ENCODE measurements around the gene ODC1.

Gene ODC1

GRCh38 chr2:10400978-10401951 is 46.9 kb downstream of the ODC1 start:
- Histone ChIP-seq H2BK12ac (ENCODE audit: low read length in 2 of 2) (peak overlapping the region in 1 of 2 experiments; percentile 24), H2BK120ac (ENCODE audit: low read depth, low read length) (no peak overlapping the region), H3K27me3 (ENCODE audit: control insufficient read depth in 1 of 2, insufficient read depth in 1 of 2, low read length in 2 of 2) (peaks cover 0 to 21% of the 10 kb centered on the region in 2 experiments), H2AK5ac (ENCODE audit: low read length, severe bottlenecking) (peak overlapping the region; percentile 37), H3K4me2 (ENCODE audit: low read length, poor library complexity, severe bottlenecking) (no peak overlapping the region), H3K4ac (ENCODE audit: low read depth in 1 of 2, low read length in 2 of 2) (no peak overlapping the region), H3K4me1 (ENCODE audit: control insufficient read depth, insufficient read depth, low read depth, low read length) (peaks cover 33% of the 10 kb centered on the region), H2BK15ac (ENCODE audit: low read depth, poor library complexity, severe bottlenecking) (no peak overlapping the region), H2AFZ (ENCODE audit: low read depth, low read length) (no peak overlapping the region), H3K9me3 (ENCODE audit: control insufficient read depth, low read length) (no peaks in the 10 kb centered on the region), H3K27ac (ENCODE audit: low read length, poor library complexity, severe bottlenecking) (no peak overlapping the region), H3K79me1 (replicated peaks; ENCODE audit: low read length, poor library complexity, severe bottlenecking) (peaks cover 12% of the 10 kb centered on the region), H4K91ac (ENCODE audit: low read length) (no peak overlapping the region), H3K36me3 (ENCODE audit: control insufficient read depth in 1 of 2, insufficient read depth in 2 of 2, low read depth in 1 of 2, low read length in 2 of 2) (peaks cover 4 to 18% of the 10 kb centered on the region in 2 experiments), H3K4me3 (ENCODE audit: insufficient read depth in 1 of 2, low read depth in 1 of 2, low read length in 2 of 2) (no peak overlapping the region), H3K18ac (ENCODE audit: low read depth in 1 of 2, low read length in 2 of 2) (peak overlapping the region in 1 of 2 experiments; percentile 60), H2BK5ac (ENCODE audit: low read depth, low read length, poor library complexity, severe bottlenecking) (no peak overlapping the region), H3K14ac (ENCODE audit: low read length in 2 of 2) (peak overlapping the region in 1 of 2 experiments; percentile 68), H4K8ac (ENCODE audit: low read length) (no peak overlapping the region), H3K9ac (ENCODE audit: low read length) (no peak overlapping the region), H3K23ac (ENCODE audit: low read length in 2 of 2) (no peak overlapping the region)
- WGBS = 95% methylated on average over 18 of the region's 21 CpGs
- DNase-seq = no peak

GRCh38 chr2:10400568-10400977 is 47.6 kb downstream of the ODC1 start:
- peaks cover 14% of the 10 kb centered on the region for H3K79me1 ChIP-seq (replicated peaks; ENCODE audit: low read length, poor library complexity, severe bottlenecking)
- no peak overlapping the region for H3K4me3 ChIP-seq (ENCODE audit: insufficient read depth in 1 of 2, low read depth in 1 of 2, low read length in 2 of 2)
- H3K4ac ChIP-seq (ENCODE audit: low read depth in 1 of 2, low read length in 2 of 2) = no peak overlapping the region
- WGBS = 83% methylated on average over 10 of the region's 11 CpGs
- no peak overlapping the region for H3K4me2 ChIP-seq (ENCODE audit: low read length, poor library complexity, severe bottlenecking)
- H3K18ac ChIP-seq (ENCODE audit: low read depth in 1 of 2, low read length in 2 of 2) = no peak overlapping the region
- peaks cover 27% of the 10 kb centered on the region for H3K4me1 ChIP-seq (ENCODE audit: control insufficient read depth, insufficient read depth, low read depth, low read length)
- H3K36me3 ChIP-seq (ENCODE audit: control insufficient read depth in 1 of 2, insufficient read depth in 2 of 2, low read depth in 1 of 2, low read length in 2 of 2) = peaks cover 4 to 18% of the 10 kb centered on the region in 2 experiments
- no peak overlapping the region for H2BK15ac ChIP-seq (ENCODE audit: low read depth, poor library complexity, severe bottlenecking)
- no peaks in the 10 kb centered on the region for H3K9me3 ChIP-seq (ENCODE audit: control insufficient read depth, low read length)
- H4K91ac ChIP-seq (ENCODE audit: low read length) = peak overlapping the region; percentile 20
- no peak overlapping the region for H2AFZ ChIP-seq (ENCODE audit: low read depth, low read length)
- peak overlapping the region in 1 of 2 experiments; percentile 24 for H2BK12ac ChIP-seq (ENCODE audit: low read length in 2 of 2)
- no peak overlapping the region for H3K9ac ChIP-seq (ENCODE audit: low read length)
- no peak overlapping the region for H2BK120ac ChIP-seq (ENCODE audit: low read depth, low read length)
- peaks cover 0 to 19% of the 10 kb centered on the region in 2 experiments for H3K27me3 ChIP-seq (ENCODE audit: control insufficient read depth in 1 of 2, insufficient read depth in 1 of 2, low read length in 2 of 2)
- H3K14ac ChIP-seq (ENCODE audit: low read length in 2 of 2) = peak overlapping the region in 1 of 2 experiments; percentile 68
- H3K23ac ChIP-seq (ENCODE audit: low read length in 2 of 2) = no peak overlapping the region
- H2BK5ac ChIP-seq (ENCODE audit: low read depth, low read length, poor library complexity, severe bottlenecking) = no peak overlapping the region
- peak overlapping the region; percentile 37 for H2AK5ac ChIP-seq (ENCODE audit: low read length, severe bottlenecking)
- no peak for DNase-seq
- no peak overlapping the region for H4K8ac ChIP-seq (ENCODE audit: low read length)
- no peak overlapping the region for H3K27ac ChIP-seq (ENCODE audit: low read length, poor library complexity, severe bottlenecking)

- DNase-seq = no peak
- H3K14ac ChIP-seq (ENCODE audit: low read length in 2 of 2) = peak overlapping the region in 1 of 2 experiments; percentile 7
- H2AK5ac ChIP-seq (ENCODE audit: low read length, severe bottlenecking) = no peak overlapping the region
- H3K4me3 ChIP-seq (ENCODE audit: insufficient read depth in 1 of 2, low read depth in 1 of 2, low read length in 2 of 2) = no peak overlapping the region
- peaks cover 14% of the 10 kb centered on the region for H3K79me1 ChIP-seq (replicated peaks; ENCODE audit: low read length, poor library complexity, severe bottlenecking)
- H3K23ac ChIP-seq (ENCODE audit: low read length in 2 of 2) = peak overlapping the region in 1 of 2 experiments; percentile 5
- H3K27me3 ChIP-seq (ENCODE audit: control insufficient read depth in 1 of 2, insufficient read depth in 1 of 2, low read length in 2 of 2) = peaks cover 0 to 19% of the 10 kb centered on the region in 2 experiments
- no peaks in the 10 kb centered on the region for H3K9me3 ChIP-seq (ENCODE audit: control insufficient read depth, low read length)
- no peak overlapping the region for H3K27ac ChIP-seq (ENCODE audit: low read length, poor library complexity, severe bottlenecking)
- H3K4me2 ChIP-seq (ENCODE audit: low read length, poor library complexity, severe bottlenecking) = no peak overlapping the region
- no peak overlapping the region for H2BK120ac ChIP-seq (ENCODE audit: low read depth, low read length)
- H3K18ac ChIP-seq (ENCODE audit: low read depth in 1 of 2, low read length in 2 of 2) = peak overlapping the region in 1 of 2 experiments; percentile 46
- H3K4ac ChIP-seq (ENCODE audit: low read depth in 1 of 2, low read length in 2 of 2) = no peak overlapping the region
- WGBS = 98% methylated on average over 13 of the region's 14 CpGs
- no peak overlapping the region for H2BK12ac ChIP-seq (ENCODE audit: low read length in 2 of 2)
- H3K4me1 ChIP-seq (ENCODE audit: control insufficient read depth, insufficient read depth, low read depth, low read length) = peaks cover 21% of the 10 kb centered on the region
- H2BK5ac ChIP-seq (ENCODE audit: low read depth, low read length, poor library complexity, severe bottlenecking) = no peak overlapping the region
- H3K36me3 ChIP-seq (ENCODE audit: control insufficient read depth in 1 of 2, insufficient read depth in 2 of 2, low read depth in 1 of 2, low read length in 2 of 2) = peaks cover 4 to 18% of the 10 kb centered on the region in 2 experiments
- no peak overlapping the region for H2BK15ac ChIP-seq (ENCODE audit: low read depth, poor library complexity, severe bottlenecking)
- no peak overlapping the region for H4K8ac ChIP-seq (ENCODE audit: low read length)
- H2AFZ ChIP-seq (ENCODE audit: low read depth, low read length) = no peak overlapping the region
- H3K9ac ChIP-seq (ENCODE audit: low read length) = no peak overlapping the region
- no peak overlapping the region for H4K91ac ChIP-seq (ENCODE audit: low read length)
Measured at GRCh38 chr2:10400002-10400401, 48.1 kb downstream of the ODC1 start.

GRCh38 chr2:10399358-10399757 is 48.8 kb downstream of the ODC1 start:
- H3K18ac ChIP-seq (ENCODE audit: low read depth in 1 of 2, low read length in 2 of 2) = no peak overlapping the region
- no peaks in the 10 kb centered on the region for H3K9me3 ChIP-seq (ENCODE audit: control insufficient read depth, low read length)
- H2BK120ac ChIP-seq (ENCODE audit: low read depth, low read length) = no peak overlapping the region
- H3K14ac ChIP-seq (ENCODE audit: low read length in 2 of 2) = no peak overlapping the region
- no peak overlapping the region for H4K8ac ChIP-seq (ENCODE audit: low read length)
- H3K4ac ChIP-seq (ENCODE audit: low read depth in 1 of 2, low read length in 2 of 2) = no peak overlapping the region
- no peak overlapping the region for H2BK15ac ChIP-seq (ENCODE audit: low read depth, poor library complexity, severe bottlenecking)
- H3K36me3 ChIP-seq (ENCODE audit: control insufficient read depth in 1 of 2, insufficient read depth in 2 of 2, low read depth in 1 of 2, low read length in 2 of 2) = peaks cover 4 to 18% of the 10 kb centered on the region in 2 experiments
- H2AK5ac ChIP-seq (ENCODE audit: low read length, severe bottlenecking) = no peak overlapping the region
- H3K79me1 ChIP-seq (replicated peaks; ENCODE audit: low read length, poor library complexity, severe bottlenecking) = peaks cover 16% of the 10 kb centered on the region
- H3K4me3 ChIP-seq (ENCODE audit: insufficient read depth in 1 of 2, low read depth in 1 of 2, low read length in 2 of 2) = no peak overlapping the region
- no peak overlapping the region for H4K91ac ChIP-seq (ENCODE audit: low read length)
- no peak overlapping the region for H3K27ac ChIP-seq (ENCODE audit: low read length, poor library complexity, severe bottlenecking)
- H2AFZ ChIP-seq (ENCODE audit: low read depth, low read length) = no peak overlapping the region
- H2BK5ac ChIP-seq (ENCODE audit: low read depth, low read length, poor library complexity, severe bottlenecking) = no peak overlapping the region
- H3K4me2 ChIP-seq (ENCODE audit: low read length, poor library complexity, severe bottlenecking) = no peak overlapping the region
- no peak overlapping the region for H2BK12ac ChIP-seq (ENCODE audit: low read length in 2 of 2)
- peaks cover 14% of the 10 kb centered on the region for H3K4me1 ChIP-seq (ENCODE audit: control insufficient read depth, insufficient read depth, low read depth, low read length)
- H3K27me3 ChIP-seq (ENCODE audit: control insufficient read depth in 1 of 2, insufficient read depth in 1 of 2, low read length in 2 of 2) = peaks cover 0 to 19% of the 10 kb centered on the region in 2 experiments
- H3K23ac ChIP-seq (ENCODE audit: low read length in 2 of 2) = no peak overlapping the region
- no peak overlapping the region for H3K9ac ChIP-seq (ENCODE audit: low read length)
- no peak for DNase-seq
- WGBS = 82% methylated on average over 11 of the region's 16 CpGs

All from mesenchymal stem cell (in vitro differentiated cells and primary cell).